Keratinocyte (primary cell): ENCODE results near the gene PIPOX.

Experiments
- CTCF ChIP-seq, 3 experiments: IDR thresholded peaks in 1 of 3; conservative IDR thresholded peaks in 1 of 3; optimal IDR thresholded peaks in 1 of 3; 2 replicates in 2 of 3; 3 replicates in 1 of 3; pipeline versions ENCODE3 to v1.5.1; 2011; ENCODE audit warnings: low read length in 3 of 3, mild to moderate bottlenecking in 3 of 3, moderate library complexity in 2 of 3, control low read depth in 1 of 3, inconsistent platforms in 1 of 3; ENCODE audit not compliant: insufficient read depth in 2 of 3; ENCODE audit errors: extremely low read depth in 1 of 3
- EZH2 ChIP-seq: IDR thresholded peaks from one replicate; pipeline ENCODE4 v1.6.1; 2012; ENCODE audit warnings: inconsistent platforms, mild to moderate bottlenecking, low read length, moderate library complexity

- TF ChIP-seq EZH2 (no peak), CTCF (optimal IDR thresholded peaks at IDR 0.05 in 1 of 3, IDR thresholded peaks at IDR 0.05 in 1 of 3, conservative IDR thresholded peaks at IDR 0.05 in 1 of 3; ENCODE audit: extremely low read depth in 1 of 3, insufficient read depth in 2 of 3, low read length in 3 of 3) (no peak)
These were observed 23.1 kb downstream of the PIPOX start for GRCh38 chr17:29066047-29066446.
